Gastrocnemius medialis (tissue), 4 donors: ENCODE data around the gene PRKCZ. TPM values are rescaled to one million over a fixed set of nuclear protein-coding genes. Genes with fewer than 3 reads are reported as not detected.

ENCODE experiments used
- ATAC-seq, 2 donors: fragments of 150-250 bp; one replicate each; pipeline ENCODE4 v1.9.1; 2016
- DNase-seq, 2 donors: peaks; one replicate each; pipeline ENCODE4 v3.0.0-alpha.2; 2019
- H3K27ac ChIP-seq, 4 donors: fragments of 200-600 bp; sonication (generic); 1 replicate in 1 of 4; 2 replicates in 3 of 4; pipeline ENCODE4 v1.5.1; 2016 to 2018; ENCODE audit warnings: mild to moderate bottlenecking in 2 of 4, moderate library complexity in 1 of 4
- H3K27me3 ChIP-seq, 3 donors: fragments of 200-600 bp; sonication (generic) in 2 of 3; 1 replicate in 1 of 3; 2 replicates in 2 of 3; pipeline versions ENCODE4 v1.5.1 to v1.6.0; 2016 to 2019; ENCODE audit warnings: mild to moderate bottlenecking in 1 of 3, moderate library complexity in 1 of 3
- H3K36me3 ChIP-seq, 2 donors: fragments of 200-600 bp; sonication (generic) in 1 of 2; one replicate each; pipeline ENCODE4 v1.5.1; 2017 to 2018
- H3K4me1 ChIP-seq, 2 donors: fragments of 200-600 bp; sonication (generic) in 1 of 2; one replicate each; pipeline ENCODE4 v1.5.1; 2016 to 2017; ENCODE audit warnings: mild to moderate bottlenecking in 2 of 2
- H3K4me3 ChIP-seq, 4 donors: fragments of 200-600 bp; sonication (generic) in 3 of 4; 1 replicate in 1 of 4; 2 replicates in 3 of 4; pipeline ENCODE4 v1.5.1; 2016 to 2019; ENCODE audit warnings: mild to moderate bottlenecking in 2 of 4
- H3K9me3 ChIP-seq, 3 donors: fragments of 200-600 bp; sonication (generic) in 2 of 3; 1 replicate in 1 of 3; 2 replicates in 2 of 3; pipeline ENCODE4 v1.5.1; 2016 to 2019
- POLR2A ChIP-seq, 2 donors: fragments of 450-650 bp; IDR thresholded peaks; one replicate each; pipeline ENCODE4 v1.6.1; 2017; ENCODE audit warnings: antibody characterized with exemption in 2 of 2, mild to moderate bottlenecking in 2 of 2, moderate library complexity in 2 of 2
- in situ Hi-C, 4 donors: fragments of 200-750 bp; cut with MboI; loops; one replicate each; pipeline versions ENCODE4 v1.15.0 to v1.8.0; 2017; ENCODE audit warnings: low sequenced_read_pairs in 4 of 4
- intact Hi-C: fragments of 100-400 bp; cut with DNase I; formaldehyde crosslinking; loops from one replicate; pipeline ENCODE4 v1.15.1; 2023; ENCODE audit warnings: low total_unique reads
- total RNA-seq, 4 donors: library from RNA; depleted of rRNA; stranded (reverse); fragments of >200 nt; gene quantifications; one replicate each; pipeline versions ENCODE4 v1.1.0 to v1.2.3, GENCODE V29; 2016
- TF ChIP-seq, protein P1 (sequence below), 5 experiments: fragments of 450-650 bp in 3 of 5; fragments of 200-600 bp in 2 of 5; sonication (generic) in 2 of 5; IDR thresholded peaks in 4 of 5; conservative IDR thresholded peaks in 1 of 5; 1 replicate in 4 of 5; 2 replicates in 1 of 5; pipeline ENCODE4 v1.5.1; 2016 to 2019; ENCODE audit warnings: antibody characterized with exemption in 5 of 5, mild to moderate bottlenecking in 3 of 5, moderate library complexity in 3 of 5

PRKCZ gene
- total RNA-seq, 4 donors from 2014 or later, result 0.16 to 0.87 TPM; not detected in 2

DNA sequence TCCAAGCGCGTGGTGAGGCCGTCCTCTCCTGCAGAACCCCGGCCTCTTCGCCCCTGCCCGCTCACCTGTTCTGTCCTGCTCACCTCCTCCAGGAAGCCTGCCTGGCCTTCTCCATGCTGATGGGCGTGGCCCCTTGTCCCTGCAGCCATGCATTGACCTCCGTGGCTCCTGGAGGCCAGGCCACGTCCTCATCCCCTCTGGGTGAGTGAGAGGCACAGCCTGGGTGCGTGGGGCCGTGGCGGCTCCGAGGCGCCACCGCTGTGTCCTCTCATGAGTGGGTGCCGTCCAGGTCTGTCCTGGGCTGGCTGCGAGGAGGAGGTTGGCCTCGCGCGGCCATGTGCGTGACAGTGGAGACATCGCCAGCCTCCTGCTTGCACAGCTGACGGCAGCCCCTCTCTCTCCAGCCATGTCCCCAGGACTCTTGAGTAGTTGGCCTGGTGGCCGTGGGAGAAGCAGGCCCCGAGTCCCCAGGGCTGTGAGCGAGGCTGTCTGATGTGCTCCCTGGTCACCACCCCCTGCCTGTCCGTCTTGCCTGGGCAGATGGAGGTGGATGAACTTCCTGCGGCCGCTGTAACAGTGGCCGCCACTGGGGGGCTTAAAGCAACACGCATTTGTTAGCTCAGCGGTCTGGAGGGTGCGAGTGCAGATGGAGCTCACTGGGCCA is 58.1 kb downstream of the PRKCZ start:
- Histone ChIP-seq H3K4me1 (no peaks in the 10 kb centered on the region), H3K27ac (no peak overlapping the region), H3K27me3 (peaks cover 0 to 11% (median 8%) of the 10 kb centered on the region in 3 donors), H3K9me3 (no peaks in the 10 kb centered on the region), H3K4me3 (no peak overlapping the region), H3K36me3 (no peaks in the 10 kb centered on the region)
- in situ Hi-C loops (no loop called here), intact Hi-C loops (no loop called here)
- DNase-seq, result no peak
- TF ChIP-seq, protein P1, sequence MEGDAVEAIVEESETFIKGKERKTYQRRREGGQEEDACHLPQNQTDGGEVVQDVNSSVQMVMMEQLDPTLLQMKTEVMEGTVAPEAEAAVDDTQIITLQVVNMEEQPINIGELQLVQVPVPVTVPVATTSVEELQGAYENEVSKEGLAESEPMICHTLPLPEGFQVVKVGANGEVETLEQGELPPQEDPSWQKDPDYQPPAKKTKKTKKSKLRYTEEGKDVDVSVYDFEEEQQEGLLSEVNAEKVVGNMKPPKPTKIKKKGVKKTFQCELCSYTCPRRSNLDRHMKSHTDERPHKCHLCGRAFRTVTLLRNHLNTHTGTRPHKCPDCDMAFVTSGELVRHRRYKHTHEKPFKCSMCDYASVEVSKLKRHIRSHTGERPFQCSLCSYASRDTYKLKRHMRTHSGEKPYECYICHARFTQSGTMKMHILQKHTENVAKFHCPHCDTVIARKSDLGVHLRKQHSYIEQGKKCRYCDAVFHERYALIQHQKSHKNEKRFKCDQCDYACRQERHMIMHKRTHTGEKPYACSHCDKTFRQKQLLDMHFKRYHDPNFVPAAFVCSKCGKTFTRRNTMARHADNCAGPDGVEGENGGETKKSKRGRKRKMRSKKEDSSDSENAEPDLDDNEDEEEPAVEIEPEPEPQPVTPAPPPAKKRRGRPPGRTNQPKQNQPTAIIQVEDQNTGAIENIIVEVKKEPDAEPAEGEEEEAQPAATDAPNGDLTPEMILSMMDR (IDR thresholded peaks at IDR 0.05 in 4 of 5, conservative IDR thresholded peaks at IDR 0.05 in 1 of 5), result no peak
- no peak for TF ChIP-seq POLR2A (IDR thresholded peaks at IDR 0.05)
- ATAC-seq, result no peak

DNA sequence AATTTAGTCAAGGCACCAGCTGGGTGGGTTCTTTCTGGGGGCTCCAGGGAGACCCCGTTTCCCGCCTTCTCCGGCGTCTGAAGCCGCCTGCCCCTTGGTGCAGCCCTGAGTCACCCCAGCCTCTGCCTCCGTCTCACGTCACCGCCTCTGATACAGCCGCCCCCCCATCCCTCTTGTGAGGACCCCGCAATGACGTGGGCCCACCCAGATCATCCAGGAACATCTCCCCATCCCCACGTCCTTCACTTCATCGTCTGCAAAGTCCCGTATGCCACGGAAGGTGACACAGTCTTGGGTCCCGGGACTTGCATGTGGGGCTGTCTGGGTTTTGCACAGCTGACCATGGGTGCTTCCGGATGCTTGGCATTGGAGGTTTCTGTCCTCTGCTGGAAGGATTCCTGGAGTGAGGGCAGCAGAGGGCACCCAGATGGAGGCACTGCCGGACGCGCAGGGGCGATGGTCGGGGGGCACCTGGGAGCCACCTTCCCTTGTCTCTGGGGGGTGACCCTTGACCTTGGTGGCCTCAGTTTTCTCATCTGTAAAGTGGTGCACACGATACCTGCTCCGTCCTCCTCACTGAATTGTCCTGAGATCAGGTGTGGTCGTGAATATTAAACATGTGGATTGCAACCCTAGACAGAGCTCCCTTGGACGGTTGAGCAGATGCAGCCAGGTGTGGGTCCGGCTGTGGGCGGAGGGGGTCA is 58.8 kb downstream of the PRKCZ start:
- no peaks in the 10 kb centered on the region for H3K36me3 ChIP-seq
- H3K4me1 ChIP-seq, result no peaks in the 10 kb centered on the region
- H3K27me3 ChIP-seq, result peaks cover 0 to 13% (median 11%) of the 10 kb centered on the region in 3 donors
- no peak for DNase-seq
- H3K9me3 ChIP-seq, result no peaks in the 10 kb centered on the region
- no peak for ATAC-seq
- TF ChIP-seq POLR2A (IDR thresholded peaks at IDR 0.05), result no peak
- TF ChIP-seq, protein P1 (IDR thresholded peaks at IDR 0.05 in 4 of 5, conservative IDR thresholded peaks at IDR 0.05 in 1 of 5), result no peak
- no peak overlapping the region for H3K27ac ChIP-seq
- intact Hi-C loops, result no loop called here
- no peak overlapping the region for H3K4me3 ChIP-seq
- in situ Hi-C loops, result no loop called here

- no peak overlapping the region for H3K4me3 ChIP-seq
- H3K27me3 ChIP-seq, result peaks cover 0 to 16% (median 13%) of the 10 kb centered on the region in 3 donors
- no peak for TF ChIP-seq POLR2A (IDR thresholded peaks at IDR 0.05)
- TF ChIP-seq, protein P1 (IDR thresholded peaks at IDR 0.05 in 4 of 5, conservative IDR thresholded peaks at IDR 0.05 in 1 of 5), result no peak
- intact Hi-C loops (no loop called here), in situ Hi-C loops (no loop called here)
- H3K27ac ChIP-seq, result no peak overlapping the region
- no peaks in the 10 kb centered on the region for H3K36me3 ChIP-seq
- ATAC-seq, result no peak
- DNase-seq, result no peak
- no peaks in the 10 kb centered on the region for H3K9me3 ChIP-seq
- H3K4me1 ChIP-seq, result no peaks in the 10 kb centered on the region
These were observed 59.4 kb downstream of the PRKCZ start for GRCh38 chr1:2109581-2110021.

GRCh38 chr1:2110191-2110737 is 60.1 kb downstream of the PRKCZ start:
- Histone ChIP-seq H3K4me3 (no peak overlapping the region), H3K9me3 (no peaks in the 10 kb centered on the region), H3K36me3 (no peaks in the 10 kb centered on the region), H3K27me3 (peaks cover 0 to 21% (median 13%) of the 10 kb centered on the region in 3 donors), H3K4me1 (no peaks in the 10 kb centered on the region), H3K27ac (no peak overlapping the region)
- intact Hi-C loops, result no loop called here
- in situ Hi-C loops, result no loop called here
- no peak for DNase-seq
- TF ChIP-seq, protein P1 (IDR thresholded peaks at IDR 0.05 in 4 of 5, conservative IDR thresholded peaks at IDR 0.05 in 1 of 5), result no peak
- TF ChIP-seq POLR2A (IDR thresholded peaks at IDR 0.05), result no peak
- no peak for ATAC-seq
